KMS-11 (cell line): ENCODE measurements around the gene CRTAP.

Experiments
- H2AFZ ChIP-seq: fragments of 200-600 bp; sonication (generic); 2 replicates; pipeline ENCODE4 v1.6.1; 2016; ENCODE audit warnings: antibody characterized with exemption, mixed run types, low read depth
- H3K27ac ChIP-seq: fragments of 200-600 bp; sonication (generic); 2 replicates; pipeline ENCODE4 v1.6.1; 2016; ENCODE audit warnings: mild to moderate bottlenecking, mixed run types
- H3K27me3 ChIP-seq: fragments of 200-600 bp; sonication (generic); 2 replicates; pipeline ENCODE4 v1.6.1; 2017; ENCODE audit warnings: mild to moderate bottlenecking, low read depth, mixed run types, moderate library complexity; ENCODE audit not compliant: insufficient read depth
- H3K36me3 ChIP-seq: fragments of 200-600 bp; sonication (generic); 2 replicates; pipeline ENCODE4 v1.6.1; 2017; ENCODE audit warnings: mild to moderate bottlenecking, mixed run types; ENCODE audit not compliant: insufficient read depth
- H3K4me1 ChIP-seq: fragments of 200-600 bp; sonication (generic); 2 replicates; pipeline ENCODE4 v1.6.1; 2016; ENCODE audit warnings: mild to moderate bottlenecking, low read depth, mixed run types; ENCODE audit not compliant: poor library complexity, severe bottlenecking
- H3K4me2 ChIP-seq: fragments of 200-600 bp; sonication (generic); 2 replicates; pipeline ENCODE4 v1.7.0; 2016; ENCODE audit warnings: mild to moderate bottlenecking, mixed run types
- H3K4me3 ChIP-seq: fragments of 200-600 bp; sonication (generic); IDR thresholded peaks from 2 replicates; pipeline ENCODE4 v1.6.1; 2017; ENCODE audit warnings: low read depth, low read length, mixed read lengths; ENCODE audit not compliant: insufficient read depth
- H3K79me2 ChIP-seq: fragments of 200-600 bp; sonication (generic); 2 replicates; pipeline ENCODE4 v1.6.1; 2016; ENCODE audit warnings: low read depth, mixed run types; ENCODE audit not compliant: insufficient read depth
- H3K9ac ChIP-seq: fragments of 200-600 bp; sonication (generic); 2 replicates; pipeline ENCODE4 v1.6.1; 2016; ENCODE audit warnings: mild to moderate bottlenecking, mixed run types
- H4K20me1 ChIP-seq: fragments of 200-600 bp; sonication (generic); 2 replicates; pipeline ENCODE4 v1.6.1; 2016; ENCODE audit warnings: mild to moderate bottlenecking, mixed run types; ENCODE audit not compliant: insufficient read depth
- TF ChIP-seq, protein P1 (sequence below): fragments of 200-600 bp; sonication (generic); conservative IDR thresholded peaks from 2 replicates; pipeline ENCODE4 v1.6.1; 2017; ENCODE audit warnings: low read depth, mild to moderate bottlenecking, antibody characterized with exemption, low read length, moderate library complexity, mixed read lengths

CRTAP gene

DNA sequence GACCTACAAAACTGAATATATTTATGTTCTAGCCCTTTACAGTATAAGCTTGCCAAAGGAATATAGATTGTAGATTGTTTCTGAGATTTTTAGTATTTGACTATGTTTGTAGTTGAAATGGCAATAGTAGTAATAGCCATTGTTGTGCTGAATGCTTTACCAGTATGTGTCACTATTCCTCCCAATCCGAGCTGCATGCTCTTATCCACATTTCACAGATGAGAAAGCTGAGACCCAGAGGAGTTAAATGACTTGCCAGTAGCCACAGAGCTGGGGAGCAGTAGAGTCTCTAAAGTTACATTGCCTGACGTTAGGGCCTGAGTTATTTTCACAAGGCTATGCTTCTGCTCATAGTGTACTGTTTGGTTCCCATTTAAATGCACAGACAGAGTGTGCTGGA is 13.6 kb upstream of the CRTAP start:
- Histone ChIP-seq H3K79me2 (no peaks in the 10 kb centered on the region), H2AFZ (no peak overlapping the region), H4K20me1 (no peaks in the 10 kb centered on the region), H3K27ac (no peak overlapping the region), H3K36me3 (no peaks in the 10 kb centered on the region), H3K4me1 (peaks cover 13% of the 10 kb centered on the region), H3K4me3 (no peak overlapping the region), H3K4me2 (no peak overlapping the region), H3K9ac (no peak overlapping the region), H3K27me3 (no peaks in the 10 kb centered on the region)
- TF ChIP-seq, protein P1, sequence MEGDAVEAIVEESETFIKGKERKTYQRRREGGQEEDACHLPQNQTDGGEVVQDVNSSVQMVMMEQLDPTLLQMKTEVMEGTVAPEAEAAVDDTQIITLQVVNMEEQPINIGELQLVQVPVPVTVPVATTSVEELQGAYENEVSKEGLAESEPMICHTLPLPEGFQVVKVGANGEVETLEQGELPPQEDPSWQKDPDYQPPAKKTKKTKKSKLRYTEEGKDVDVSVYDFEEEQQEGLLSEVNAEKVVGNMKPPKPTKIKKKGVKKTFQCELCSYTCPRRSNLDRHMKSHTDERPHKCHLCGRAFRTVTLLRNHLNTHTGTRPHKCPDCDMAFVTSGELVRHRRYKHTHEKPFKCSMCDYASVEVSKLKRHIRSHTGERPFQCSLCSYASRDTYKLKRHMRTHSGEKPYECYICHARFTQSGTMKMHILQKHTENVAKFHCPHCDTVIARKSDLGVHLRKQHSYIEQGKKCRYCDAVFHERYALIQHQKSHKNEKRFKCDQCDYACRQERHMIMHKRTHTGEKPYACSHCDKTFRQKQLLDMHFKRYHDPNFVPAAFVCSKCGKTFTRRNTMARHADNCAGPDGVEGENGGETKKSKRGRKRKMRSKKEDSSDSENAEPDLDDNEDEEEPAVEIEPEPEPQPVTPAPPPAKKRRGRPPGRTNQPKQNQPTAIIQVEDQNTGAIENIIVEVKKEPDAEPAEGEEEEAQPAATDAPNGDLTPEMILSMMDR: no peak

DNA sequence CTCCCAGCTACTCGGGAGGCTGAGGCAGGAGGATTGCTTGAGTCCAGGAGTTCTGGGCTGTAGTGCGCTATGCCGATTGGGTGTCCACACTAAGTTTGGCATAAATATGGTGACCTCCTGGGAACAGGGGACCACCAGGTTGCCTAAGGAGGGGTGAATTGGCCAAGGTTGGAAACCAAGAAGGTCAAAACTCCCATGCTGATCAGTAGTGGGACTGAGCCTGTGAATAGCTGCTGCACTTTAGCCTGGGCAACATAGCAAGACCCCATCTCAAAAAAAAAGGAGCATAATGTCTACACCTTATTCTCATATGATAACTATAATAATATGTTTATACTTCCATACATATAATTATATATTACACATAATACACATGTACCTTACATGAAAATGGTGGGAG is 10.8 kb upstream of the CRTAP start:
- no peaks in the 10 kb centered on the region for H3K79me2 ChIP-seq
- no peaks in the 10 kb centered on the region for H3K27me3 ChIP-seq
- H3K4me1 ChIP-seq: peaks cover 9% of the 10 kb centered on the region
- H3K4me2 ChIP-seq: no peak overlapping the region
- H3K27ac ChIP-seq: no peak overlapping the region
- no peak overlapping the region for H3K4me3 ChIP-seq
- no peak overlapping the region for H2AFZ ChIP-seq
- no peak overlapping the region for H3K9ac ChIP-seq
- H4K20me1 ChIP-seq: no peaks in the 10 kb centered on the region
- TF ChIP-seq, protein P1: no peak
- H3K36me3 ChIP-seq: no peaks in the 10 kb centered on the region

- TF ChIP-seq, protein P1: no peak
These were observed 10.3 kb upstream of the CRTAP start for GRCh38 chr3:33103480-33103879.

GRCh38 chr3:33104803-33105202 is 9.0 kb upstream of the CRTAP start:
- no peaks in the 10 kb centered on the region for H3K79me2 ChIP-seq
- peaks cover 9% of the 10 kb centered on the region for H3K4me1 ChIP-seq
- no peak overlapping the region for H3K27ac ChIP-seq
- no peak overlapping the region for H3K4me2 ChIP-seq
- H3K36me3 ChIP-seq: no peaks in the 10 kb centered on the region
- TF ChIP-seq, protein P1: no peak
- H3K9ac ChIP-seq: no peak overlapping the region
- no peak overlapping the region for H3K4me3 ChIP-seq
- H3K27me3 ChIP-seq: no peaks in the 10 kb centered on the region
- no peak overlapping the region for H2AFZ ChIP-seq
- no peaks in the 10 kb centered on the region for H4K20me1 ChIP-seq

More at GRCh38 chr3:33103480-33103879, 10.3 kb upstream of the CRTAP start:
- Histone ChIP-seq H4K20me1 (no peaks in the 10 kb centered on the region), H3K27me3 (no peaks in the 10 kb centered on the region), H3K9ac (no peak overlapping the region), H3K4me3 (no peak overlapping the region), H3K36me3 (no peaks in the 10 kb centered on the region), H3K4me2 (no peak overlapping the region), H3K27ac (no peak overlapping the region), H2AFZ (no peak overlapping the region), H3K4me1 (peaks cover 9% of the 10 kb centered on the region), H3K79me2 (no peaks in the 10 kb centered on the region)
